ENCODE results near the gene LNP1.

GRCh38 chr3:100480081-100480480, 78.7 kb downstream of the LNP1 start:
- TF ChIP-seq PATZ1 (CRISPR knock-in tag; IDR thresholded peaks at IDR 0.05; ENCODE audit: borderline replicate concordance), result no peak
- no peak for TF ChIP-seq ZFP30 (CRISPR knock-in tag; IDR thresholded peaks at IDR 0.05)
- TF ChIP-seq ZNF8 (CRISPR knock-in tag; IDR thresholded peaks at IDR 0.05), result no peak

Measured in SK-N-SH treated with all-trans-retinoic acid at 6 μM for 48 hours (cell line).